Testis (tissue), 2 donors: ENCODE results near the gene FOS.

Source experiments
- CTCF ChIP-seq, 3 experiments: fragments of 450-650 bp in 2 of 3; fragments of 200-600 bp in 1 of 3; sonication (generic) in 1 of 3; IDR thresholded peaks; one replicate each; pipeline ENCODE4 v1.5.1; 2016 to 2019; ENCODE audit warnings: antibody characterized with exemption in 3 of 3, mild to moderate bottlenecking in 2 of 3, moderate library complexity in 1 of 3
- POLR2A ChIP-seq: fragments of 450-650 bp; IDR thresholded peaks from one replicate; pipeline ENCODE4 v1.6.1; 2017; ENCODE audit warnings: antibody characterized with exemption, mild to moderate bottlenecking, moderate library complexity

GRCh38 chr14:75289840-75290388 is 11.3 kb downstream of the FOS start:
- TF ChIP-seq CTCF (IDR thresholded peaks at IDR 0.05) (no peak), POLR2A (no peak)
